Spleen (tissue), 7 donors: ENCODE results near the gene CELF3.
"Not testable (repeated sequence)": the region's sequence is repeated elsewhere in the genome, so short reads cannot be mapped to it uniquely, and the experiment has no call there.

Experiments
- CTCF ChIP-seq, 11 experiments: fragments of 200-600 bp in 7 of 11; fragments of 450-650 bp in 4 of 11; sonication (generic) in 4 of 11; IDR thresholded peaks in 8 of 11; conservative IDR thresholded peaks in 3 of 11; 1 replicate in 7 of 11; 2 replicates in 4 of 11; pipeline versions ENCODE4 v1.4.0 to v1.8.0; 2016 to 2021; ENCODE audit warnings: antibody characterized with exemption in 11 of 11, inconsistent platforms in 4 of 11, mild to moderate bottlenecking in 1 of 11
- POLR2A ChIP-seq, 3 donors: fragments of 450-650 bp; IDR thresholded peaks; one replicate each; pipeline ENCODE4 v1.5.1; 2017; ENCODE audit warnings: antibody characterized with exemption in 3 of 3, mild to moderate bottlenecking in 1 of 3
- POLR2AphosphoS5 ChIP-seq, 3 donors: sonication (generic); formaldehyde crosslinking; IDR thresholded peaks; one replicate each; pipeline ENCODE4 v1.5.1; 2017; ENCODE audit warnings: antibody characterized with exemption in 3 of 3
- donor health status: DM: no; HTN: no; CAD: no; lungs with moderate emphysema.
- donor health status: DM: no; HTN: no; CAD: no.
- donor health status: DM: no; HTN: no; CAD: no.

GRCh38 chr1:151733995-151734394 is 17.4 kb upstream of the CELF3 start:
- TF ChIP-seq POLR2AphosphoS5 (IDR thresholded peaks at IDR 0.05); CTCF (IDR thresholded peaks at IDR 0.05 in 8 of 11, conservative IDR thresholded peaks at IDR 0.05 in 3 of 11); POLR2A (IDR thresholded peaks at IDR 0.05): not testable (repeated sequence)
